ENCODE results near the gene CRTC1. TPM values are rescaled to one million over a fixed set of nuclear protein-coding genes. Genes with fewer than 3 reads are reported as not detected.

CRTC1 gene
- total RNA-seq, 3 donors from 2014 or later, result 11.5 to 15.1 (median 12.5) TPM

DNA sequence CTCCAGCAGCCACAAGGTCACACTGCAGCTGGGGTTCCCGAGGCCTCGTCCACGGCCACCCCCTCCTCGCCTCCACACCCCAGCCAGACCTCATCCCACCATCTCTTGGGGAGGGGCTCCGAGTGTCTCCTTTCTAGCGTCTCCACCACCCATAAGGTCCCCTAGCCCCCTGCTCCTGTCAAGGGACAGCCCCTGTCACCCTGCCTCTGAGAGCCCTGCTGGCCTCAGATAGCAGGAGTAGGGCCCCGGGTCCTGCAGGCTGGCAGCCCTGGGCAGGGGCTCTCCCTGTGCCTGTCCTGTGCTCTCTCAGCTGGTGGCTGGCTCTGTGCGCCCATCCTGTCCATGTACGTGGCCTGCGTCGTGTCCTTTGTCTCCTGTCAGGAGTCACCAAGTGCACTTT is 90.6 kb downstream of the CRTC1 start:
- H3K4me3 ChIP-seq, result no peak overlapping the region
- no peaks in the 10 kb centered on the region for H3K4me1 ChIP-seq (ENCODE audit: low read depth)
- intact Hi-C loops (cut with DNase I, micrococcal nuclease), result no loop called here
- H3K9me3 ChIP-seq, result no peaks in the 10 kb centered on the region
- no peak for DNase-seq
- H3K36me3 ChIP-seq (ENCODE audit: low read depth), result no peaks in the 10 kb centered on the region
- no peak for ATAC-seq
- TF ChIP-seq, protein P1, sequence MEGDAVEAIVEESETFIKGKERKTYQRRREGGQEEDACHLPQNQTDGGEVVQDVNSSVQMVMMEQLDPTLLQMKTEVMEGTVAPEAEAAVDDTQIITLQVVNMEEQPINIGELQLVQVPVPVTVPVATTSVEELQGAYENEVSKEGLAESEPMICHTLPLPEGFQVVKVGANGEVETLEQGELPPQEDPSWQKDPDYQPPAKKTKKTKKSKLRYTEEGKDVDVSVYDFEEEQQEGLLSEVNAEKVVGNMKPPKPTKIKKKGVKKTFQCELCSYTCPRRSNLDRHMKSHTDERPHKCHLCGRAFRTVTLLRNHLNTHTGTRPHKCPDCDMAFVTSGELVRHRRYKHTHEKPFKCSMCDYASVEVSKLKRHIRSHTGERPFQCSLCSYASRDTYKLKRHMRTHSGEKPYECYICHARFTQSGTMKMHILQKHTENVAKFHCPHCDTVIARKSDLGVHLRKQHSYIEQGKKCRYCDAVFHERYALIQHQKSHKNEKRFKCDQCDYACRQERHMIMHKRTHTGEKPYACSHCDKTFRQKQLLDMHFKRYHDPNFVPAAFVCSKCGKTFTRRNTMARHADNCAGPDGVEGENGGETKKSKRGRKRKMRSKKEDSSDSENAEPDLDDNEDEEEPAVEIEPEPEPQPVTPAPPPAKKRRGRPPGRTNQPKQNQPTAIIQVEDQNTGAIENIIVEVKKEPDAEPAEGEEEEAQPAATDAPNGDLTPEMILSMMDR (IDR thresholded peaks at IDR 0.05), result no peak

DNA sequence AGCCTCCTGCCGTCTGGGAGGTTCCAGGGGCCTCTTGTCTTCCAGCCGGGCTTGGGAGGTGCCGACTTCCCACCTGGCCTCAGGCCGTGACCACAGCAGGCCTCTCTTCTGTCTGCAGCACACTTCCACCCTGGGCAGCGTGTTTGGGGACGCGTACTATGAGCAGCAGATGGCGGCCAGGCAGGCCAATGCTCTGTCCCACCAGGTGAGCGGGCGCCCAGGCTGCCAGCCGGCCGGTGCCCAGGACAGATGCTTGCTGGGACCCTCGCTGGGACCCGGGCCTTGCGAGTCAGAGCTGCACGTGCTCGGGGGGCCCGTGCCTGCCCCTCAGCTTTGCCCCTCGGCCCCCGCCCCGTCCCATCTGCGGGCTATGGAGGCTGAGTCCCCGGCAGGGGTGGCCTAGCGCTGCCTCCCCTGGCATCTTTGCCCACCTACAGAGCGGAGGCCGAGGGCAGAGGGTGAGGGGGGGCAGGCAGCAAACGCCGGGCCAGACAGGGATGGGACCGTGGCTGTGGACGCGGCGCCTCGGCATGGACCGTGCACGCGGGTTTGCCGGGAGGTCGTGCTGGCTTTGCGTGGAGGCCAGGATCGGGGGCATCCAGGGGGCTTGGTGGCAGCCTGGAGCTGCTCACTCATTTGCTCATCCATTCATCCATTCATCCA is 91.4 kb downstream of the CRTC1 start:
- Histone ChIP-seq H3K9me3 (no peaks in the 10 kb centered on the region), H3K4me1 (ENCODE audit: low read depth) (no peaks in the 10 kb centered on the region), H3K36me3 (ENCODE audit: low read depth) (no peaks in the 10 kb centered on the region), H3K4me3 (no peak overlapping the region)
- ATAC-seq (no peak), DNase-seq (no peak)
- TF ChIP-seq, protein P1 (IDR thresholded peaks at IDR 0.05), result no peak
- intact Hi-C loops (cut with DNase I, micrococcal nuclease), result no loop called here

DNA sequence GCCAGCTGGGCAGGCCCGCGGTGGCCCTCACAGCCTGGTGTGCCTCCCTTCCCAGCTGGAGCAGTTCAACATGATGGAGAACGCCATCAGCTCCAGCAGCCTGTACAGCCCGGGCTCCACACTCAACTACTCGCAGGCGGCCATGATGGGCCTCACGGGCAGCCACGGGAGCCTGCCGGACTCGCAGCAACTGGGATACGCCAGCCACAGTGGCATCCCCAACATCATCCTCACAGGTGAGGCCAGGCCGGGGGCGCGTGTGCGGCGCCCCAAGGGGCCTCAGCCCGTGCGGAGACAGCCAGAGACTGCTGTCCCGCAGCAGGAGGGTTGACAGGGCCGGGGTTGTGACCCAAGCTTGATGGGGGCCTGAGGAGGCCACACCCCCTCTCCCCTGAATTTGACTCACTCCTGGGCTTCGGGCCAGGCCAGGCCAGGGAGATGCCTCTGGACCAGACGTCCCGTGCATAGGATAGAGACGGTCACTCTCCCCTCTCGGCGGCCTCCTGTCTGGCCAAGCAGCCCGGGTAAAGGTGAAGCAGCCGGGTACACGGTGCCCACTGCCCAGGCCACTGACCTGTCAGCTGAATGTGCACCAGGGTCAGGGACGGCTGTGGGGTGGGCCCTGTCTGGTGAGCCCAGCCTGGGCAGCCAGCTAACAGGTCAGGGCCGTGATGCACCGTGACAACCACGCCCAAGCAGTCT is 92.3 kb downstream of the CRTC1 start:
- H3K36me3 ChIP-seq (ENCODE audit: low read depth), result no peaks in the 10 kb centered on the region
- H3K4me3 ChIP-seq, result no peak overlapping the region
- TF ChIP-seq, protein P1 (IDR thresholded peaks at IDR 0.05), result no peak
- no peaks in the 10 kb centered on the region for H3K9me3 ChIP-seq
- no peak for DNase-seq
- H3K4me1 ChIP-seq (ENCODE audit: low read depth), result no peaks in the 10 kb centered on the region
- no peak for ATAC-seq
- intact Hi-C loops (cut with DNase I, micrococcal nuclease), result no loop called here

DNA sequence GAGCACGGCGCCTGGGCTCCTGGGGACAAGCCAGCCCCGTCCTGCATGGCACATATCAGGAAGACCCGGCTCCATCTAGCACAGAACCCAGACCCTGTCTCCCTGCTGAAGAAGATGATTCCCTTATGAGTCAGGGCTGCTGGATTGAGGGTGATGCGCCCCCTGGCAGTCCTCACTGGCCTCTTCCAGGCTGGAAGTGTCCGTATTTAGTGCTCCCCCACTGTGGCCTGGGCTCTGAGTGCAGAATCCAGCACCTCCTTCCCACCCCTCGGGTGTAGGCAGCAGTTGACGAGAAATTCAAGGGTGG is 92.8 kb downstream of the CRTC1 start:
- intact Hi-C loops (cut with DNase I, micrococcal nuclease), result no loop called here
- H3K4me3 ChIP-seq, result no peak overlapping the region
- H3K9me3 ChIP-seq, result no peaks in the 10 kb centered on the region
- no peaks in the 10 kb centered on the region for H3K4me1 ChIP-seq (ENCODE audit: low read depth)
- ATAC-seq (no peak), DNase-seq (no peak)
- TF ChIP-seq, protein P1 (IDR thresholded peaks at IDR 0.05), result no peak
- no peaks in the 10 kb centered on the region for H3K36me3 ChIP-seq (ENCODE audit: low read depth)

DNA sequence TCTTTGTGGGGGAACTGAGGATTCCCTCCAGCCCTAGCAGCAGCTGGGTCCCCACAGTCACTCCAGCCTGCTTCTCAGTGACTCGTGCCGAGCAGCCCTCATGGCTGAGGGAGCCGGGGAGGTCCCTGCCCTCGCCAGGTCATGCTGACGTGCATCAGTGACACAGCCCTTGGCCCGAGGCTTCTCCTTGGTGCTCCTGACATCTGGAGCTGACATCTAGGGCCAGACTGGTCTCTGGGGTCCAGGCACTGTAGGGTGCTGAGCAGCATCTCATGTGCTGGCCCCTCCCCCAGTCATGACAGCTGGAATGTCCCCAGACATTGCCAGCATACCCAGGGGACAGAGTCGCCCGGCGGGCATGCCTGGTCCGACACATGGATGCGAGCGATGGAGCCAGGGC is 93.3 kb downstream of the CRTC1 start:
- Histone ChIP-seq H3K9me3 (no peaks in the 10 kb centered on the region), H3K4me3 (no peak overlapping the region), H3K4me1 (ENCODE audit: low read depth) (no peaks in the 10 kb centered on the region), H3K36me3 (ENCODE audit: low read depth) (no peaks in the 10 kb centered on the region)
- DNase-seq (no peak), ATAC-seq (no peak)
- TF ChIP-seq, protein P1 (IDR thresholded peaks at IDR 0.05), result no peak
- intact Hi-C loops (cut with DNase I, micrococcal nuclease), result no loop called here
